ENCODE measurements around the gene VSX2. TPM values are rescaled to one million over a fixed set of nuclear protein-coding genes. Genes with fewer than 3 reads are reported as not detected.
"Not testable (repeated sequence)": the region's sequence is repeated elsewhere in the genome, so short reads cannot be mapped to it uniquely, and the experiment has no call there.

Gene VSX2
- polyA plus RNA-seq, 3 donors = 0.08 to 0.09 TPM; not detected in 1

DNA sequence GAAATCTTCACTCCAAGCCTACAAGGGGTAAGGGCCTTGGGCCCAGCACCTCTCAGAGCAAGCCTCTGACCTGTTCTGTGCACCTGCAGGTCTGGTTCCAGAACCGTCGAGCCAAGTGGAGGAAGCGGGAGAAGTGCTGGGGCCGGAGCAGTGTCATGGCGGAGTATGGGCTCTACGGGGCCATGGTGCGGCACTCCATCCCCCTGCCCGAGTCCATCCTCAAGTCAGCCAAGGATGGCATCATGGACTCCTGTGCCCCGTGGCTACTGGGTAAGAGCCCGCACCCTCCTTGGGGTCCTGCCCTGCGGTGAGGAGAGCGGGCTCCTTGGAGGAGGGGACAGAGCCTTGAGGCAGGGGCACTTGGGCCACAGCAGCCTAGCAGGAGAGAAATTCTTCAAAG, 20.3 kb downstream of the VSX2 start:
- DNase-seq = no peak

DNA sequence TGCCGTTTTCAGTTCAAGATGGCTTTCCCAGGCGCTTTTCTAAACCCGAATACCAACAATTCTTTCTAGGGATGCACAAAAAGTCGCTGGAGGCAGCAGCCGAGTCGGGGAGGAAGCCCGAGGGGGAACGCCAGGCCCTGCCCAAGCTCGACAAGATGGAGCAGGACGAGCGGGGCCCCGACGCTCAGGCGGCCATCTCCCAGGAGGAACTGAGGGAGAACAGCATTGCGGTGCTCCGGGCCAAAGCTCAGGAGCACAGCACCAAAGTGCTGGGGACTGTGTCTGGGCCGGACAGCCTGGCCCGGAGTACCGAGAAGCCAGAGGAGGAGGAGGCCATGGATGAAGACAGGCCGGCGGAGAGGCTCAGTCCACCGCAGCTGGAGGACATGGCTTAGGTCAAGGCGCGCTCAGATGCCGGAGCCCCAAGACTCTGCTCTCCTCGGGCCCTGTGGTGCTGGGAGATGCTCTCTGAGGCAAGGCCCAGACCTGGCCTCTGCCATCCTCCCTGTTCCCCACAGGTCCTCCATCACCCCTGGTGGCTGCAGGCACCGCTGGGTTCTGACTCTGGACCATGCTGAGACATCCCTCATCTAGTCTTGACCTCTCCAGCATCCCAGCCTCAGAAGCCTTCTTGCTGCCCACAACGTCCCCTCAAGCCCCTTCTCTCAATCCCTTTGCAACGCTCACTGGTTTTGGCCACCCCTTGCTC, 21.4 kb downstream of the VSX2 start:
- DNase-seq = no peak

DNA sequence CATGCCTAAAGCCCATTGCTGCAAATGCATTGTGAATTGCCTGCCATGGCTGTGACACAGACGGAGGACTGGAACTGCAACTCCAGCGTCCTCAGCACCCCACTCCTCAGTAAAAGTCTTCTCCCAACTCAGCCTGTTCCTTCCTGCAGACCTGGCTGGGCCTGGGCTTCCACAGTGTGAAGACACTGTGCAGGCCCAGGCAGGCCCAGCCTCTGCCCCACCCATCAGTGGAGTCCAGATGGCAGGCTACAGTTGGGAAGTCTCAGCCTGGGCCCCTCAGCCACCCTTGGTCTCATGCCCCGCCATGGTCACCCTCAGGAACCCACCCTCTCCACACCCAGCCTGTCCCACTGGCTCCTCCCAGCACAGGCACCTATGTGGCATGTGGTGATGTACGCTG, 22.0 kb downstream of the VSX2 start:
- DNase-seq = no peak

DNA sequence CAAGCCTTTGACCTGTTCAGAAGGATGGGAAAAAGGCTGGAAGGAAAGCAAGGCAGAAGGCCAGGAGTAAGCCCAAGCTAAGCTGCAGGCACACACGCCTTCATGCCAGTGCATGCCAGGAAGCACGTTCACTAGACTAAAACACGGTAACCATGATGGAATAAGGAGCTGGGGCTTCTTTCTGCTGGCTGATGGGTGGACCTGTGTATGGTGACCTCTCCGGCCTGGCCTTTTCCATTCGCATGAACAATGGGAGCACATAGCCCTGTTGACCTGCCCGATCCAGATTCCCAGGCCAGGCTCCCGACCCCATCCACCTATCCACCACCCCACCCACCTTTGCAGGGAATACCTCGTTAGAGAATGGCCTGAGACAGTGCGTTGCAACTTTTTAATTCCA, 22.8 kb downstream of the VSX2 start:
- DNase-seq = no peak

DNA sequence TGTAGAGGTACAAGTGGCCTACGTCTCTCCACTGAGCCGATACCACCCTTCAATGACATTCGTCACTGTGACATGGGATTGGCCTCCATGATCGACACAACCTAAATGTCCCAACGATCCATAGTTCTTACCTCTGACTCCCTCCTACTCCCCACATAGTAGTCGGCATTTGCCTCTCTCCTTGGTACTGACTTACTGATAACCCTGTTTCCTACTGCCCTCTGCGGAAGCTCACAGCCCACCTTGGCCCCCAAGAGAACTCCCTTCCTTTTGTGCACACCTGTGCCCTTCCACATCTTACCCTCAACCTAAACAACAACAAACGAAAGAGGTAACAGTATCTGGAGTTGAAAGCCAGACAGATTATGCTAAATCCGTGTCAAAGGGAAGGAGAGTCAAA, 23.9 kb downstream of the VSX2 start:
- no peak for DNase-seq

DNA sequence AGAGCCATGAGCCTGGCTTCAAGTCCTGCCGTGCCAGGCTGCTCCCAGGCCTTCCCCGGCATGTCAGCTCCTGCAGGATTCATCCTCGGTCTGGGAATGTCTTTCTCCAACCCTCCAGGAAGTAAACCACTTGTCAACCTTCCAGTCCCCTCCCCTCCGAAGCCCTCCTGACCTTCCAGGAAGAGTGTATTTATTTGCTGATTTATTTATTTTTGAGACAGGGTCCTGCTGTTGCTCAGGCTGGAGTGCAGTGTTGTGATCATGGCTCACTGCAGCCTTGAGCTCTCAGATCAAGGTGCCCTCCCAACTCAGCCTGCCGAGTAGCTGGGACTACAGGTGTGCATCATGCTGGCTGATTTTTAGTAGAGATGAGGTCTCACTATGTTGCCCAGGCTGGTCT, 24.7 kb downstream of the VSX2 start:
- no peak for DNase-seq

DNA sequence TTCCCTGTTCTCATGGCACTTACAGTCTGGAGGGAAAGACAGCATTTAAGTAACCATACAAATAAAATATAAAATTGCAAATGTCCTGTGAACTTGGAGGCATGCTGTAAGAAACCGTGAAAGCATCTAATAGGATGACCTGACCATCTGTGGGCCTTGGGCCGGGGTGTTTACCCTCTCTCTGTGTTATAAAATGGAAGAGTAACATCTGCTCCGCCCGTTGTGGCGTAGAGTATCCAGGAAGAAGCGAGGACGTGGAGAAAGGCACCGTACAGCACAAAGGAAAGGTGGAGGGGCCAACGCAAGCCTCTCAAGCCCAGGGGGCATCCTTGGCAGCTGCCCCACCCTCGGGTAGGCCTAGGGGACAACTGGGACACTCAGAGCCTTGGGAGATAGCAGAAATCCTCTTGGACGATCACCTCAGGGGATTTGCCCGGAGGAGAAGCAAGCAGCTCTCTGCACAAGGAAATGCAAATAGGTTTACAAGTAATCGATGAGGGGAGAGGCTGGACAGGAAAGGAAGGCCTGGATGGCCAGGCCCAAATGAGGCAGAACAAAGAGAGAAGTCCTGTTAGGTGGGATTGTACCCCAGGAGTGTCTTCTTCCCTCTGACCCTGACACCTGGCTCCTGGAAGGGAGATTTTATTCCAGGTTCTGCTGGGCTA, 26.2 kb downstream of the VSX2 start:
- no peak for DNase-seq

DNA sequence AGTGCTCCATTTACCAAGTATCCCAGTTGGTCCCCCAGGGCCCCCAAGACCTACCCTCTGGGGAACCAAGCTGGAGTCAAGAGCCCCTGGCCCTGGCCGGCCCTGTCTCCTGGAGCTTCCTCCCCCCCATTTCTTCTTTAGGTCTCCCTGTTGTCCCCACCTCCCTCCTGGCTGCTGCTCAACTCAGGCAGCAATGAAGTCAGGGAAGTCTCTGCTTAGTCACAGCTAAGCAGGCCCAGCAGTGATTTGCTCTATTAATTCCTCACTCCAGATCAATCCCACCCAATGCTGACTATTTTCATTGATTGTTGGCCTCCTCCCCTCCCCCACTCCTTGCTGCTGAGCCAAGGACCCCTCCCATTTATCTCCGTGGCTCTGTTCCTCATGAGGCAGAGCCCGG, 28.3 kb downstream of the VSX2 start:
- no peak for DNase-seq

DNA sequence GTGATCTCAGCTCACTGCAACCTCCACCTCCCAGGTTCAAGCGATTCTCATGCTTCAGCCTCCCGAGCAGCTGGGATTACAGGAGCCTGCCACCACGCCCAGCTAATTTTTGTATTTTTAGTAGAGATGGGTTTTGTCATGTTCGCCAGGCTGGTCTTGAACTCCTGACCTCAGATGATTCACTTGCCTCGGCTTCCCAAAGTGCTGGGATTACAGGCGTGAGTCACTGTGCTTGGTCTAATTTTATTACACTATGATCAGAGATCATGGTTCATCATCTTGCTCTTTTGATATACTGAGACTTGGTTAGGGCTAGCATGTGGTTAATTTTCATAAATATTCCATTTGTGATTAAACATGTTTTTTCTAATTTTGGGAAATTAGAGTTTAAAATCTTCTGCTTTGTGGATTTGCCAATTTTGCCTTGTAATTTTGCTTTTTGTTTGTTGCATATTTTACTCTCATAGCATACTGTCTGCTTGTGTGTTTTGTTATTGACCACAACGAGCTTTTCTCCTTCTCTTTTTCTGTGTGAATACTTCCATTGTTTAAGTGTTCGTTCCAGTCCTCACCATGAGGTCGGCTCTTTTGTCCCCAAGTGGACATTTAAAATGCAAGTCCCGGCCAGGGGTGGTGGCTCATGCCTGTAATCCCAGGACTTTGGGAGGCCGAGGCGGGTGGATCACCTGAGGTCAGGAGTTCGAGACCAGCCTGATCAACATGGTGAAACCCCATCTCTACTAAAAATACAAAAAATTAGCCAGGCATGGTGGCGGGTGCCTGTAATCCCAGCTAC, 31.3 kb downstream of the VSX2 start:
- not testable (repeated sequence) for DNase-seq

DNA sequence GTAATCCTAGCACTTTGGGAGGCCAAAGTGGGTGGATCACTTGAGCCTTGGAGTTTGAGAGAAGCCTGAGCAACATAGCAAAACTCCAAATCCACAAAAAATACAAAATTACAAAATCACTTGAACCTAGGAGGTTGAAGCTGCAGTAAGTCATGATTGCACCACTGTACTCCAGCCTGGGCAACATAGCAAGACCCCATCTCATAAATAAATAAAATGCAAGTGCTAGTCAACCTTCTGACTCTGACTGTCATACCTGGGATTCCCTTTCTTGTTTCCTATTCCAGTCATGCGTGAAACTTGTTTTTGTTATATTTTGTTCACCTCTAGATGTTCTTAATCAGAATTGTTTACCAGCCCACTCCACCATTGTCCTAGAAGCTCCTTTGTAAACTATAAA, 32.1 kb downstream of the VSX2 start:
- no peak for DNase-seq

DNA sequence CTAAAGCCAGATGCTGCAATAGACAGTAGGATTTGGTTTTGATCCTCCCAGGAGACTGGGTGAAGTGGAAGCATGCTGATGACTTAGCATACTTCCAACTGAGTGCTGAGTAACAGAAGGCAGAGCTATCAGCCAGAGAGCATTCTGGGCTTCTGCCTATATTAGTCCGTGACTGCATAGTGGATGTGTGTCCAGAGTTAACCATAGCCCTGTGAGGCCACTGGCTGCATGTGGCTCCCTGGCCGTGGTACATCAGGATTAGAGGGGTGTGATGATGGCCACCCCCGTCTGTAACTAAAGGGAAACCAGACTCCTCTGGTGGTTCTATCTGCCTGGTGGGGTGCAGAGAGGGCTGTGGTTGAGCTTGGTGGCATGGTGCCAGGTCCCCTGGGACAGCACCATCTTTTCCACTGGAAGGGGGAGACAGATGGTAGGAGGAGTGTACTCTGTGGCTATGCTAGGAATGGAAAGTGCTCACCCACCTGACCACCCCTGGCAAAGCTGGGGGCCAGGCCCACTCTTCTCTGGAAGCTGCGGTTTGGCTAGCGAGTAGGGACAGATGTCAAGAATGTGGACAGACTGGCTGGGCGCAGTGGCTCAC, 36.1 kb downstream of the VSX2 start:
- DNase-seq = no peak

DNA sequence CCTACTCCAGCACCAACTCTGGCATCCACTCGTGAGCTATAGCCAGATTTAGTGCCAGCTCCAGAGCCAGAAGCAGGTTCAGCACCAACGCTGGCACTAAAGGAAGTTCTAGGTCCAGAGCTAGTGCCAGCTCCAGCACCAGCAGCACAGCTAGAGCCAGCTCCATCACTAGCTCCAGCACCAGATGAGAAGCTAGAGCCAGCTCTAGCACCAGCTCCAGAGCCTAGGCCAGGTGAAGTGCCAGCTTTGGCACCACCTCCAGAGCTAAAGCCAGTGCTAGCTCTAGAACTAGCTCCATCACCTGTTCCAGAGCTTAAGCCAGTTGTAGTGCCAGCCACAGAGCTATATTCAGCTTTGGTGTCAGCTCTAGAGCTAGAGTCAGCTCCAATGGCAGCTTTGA, 38.8 kb downstream of the VSX2 start:
- DNase-seq = no peak

DNA sequence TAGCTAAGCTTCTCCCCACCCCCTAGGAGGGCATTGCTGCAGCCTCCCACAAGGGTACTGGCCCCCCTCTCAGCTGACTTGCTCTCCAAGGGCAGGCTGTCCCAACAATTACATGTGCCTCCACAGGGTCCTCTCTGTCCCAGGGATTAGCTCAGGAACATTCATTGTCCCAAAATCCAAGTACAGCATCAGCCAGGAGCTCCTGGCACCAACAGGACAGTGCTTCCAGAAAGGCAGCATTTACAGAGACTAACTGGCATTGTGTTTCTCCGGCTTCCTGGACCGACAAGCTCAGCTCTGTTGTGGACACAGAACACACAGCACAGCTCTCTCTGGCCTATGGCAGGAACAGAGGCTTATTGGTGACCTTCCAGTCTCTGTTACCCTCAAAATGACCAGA, 41.8 kb downstream of the VSX2 start:
- no peak for DNase-seq

DNA sequence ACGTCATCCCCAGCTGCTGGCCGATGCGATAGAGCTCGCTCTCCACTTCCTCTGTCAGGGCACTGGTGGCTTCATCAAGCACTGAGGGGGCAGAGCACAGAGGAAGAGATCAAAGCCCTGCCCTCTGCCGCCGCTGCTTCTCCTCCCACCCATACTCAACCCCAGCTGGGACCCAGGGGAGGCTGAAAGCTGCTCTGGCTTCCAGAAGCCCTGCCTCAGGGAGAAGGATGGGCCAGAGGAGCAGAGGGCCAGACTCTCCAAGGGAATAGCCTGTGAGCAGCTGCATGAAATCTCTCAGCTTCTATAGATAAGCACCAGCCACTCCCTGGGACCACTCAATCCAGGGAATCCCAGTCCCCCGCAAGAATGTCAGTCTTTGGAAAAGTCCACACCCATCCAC, 47.5 kb downstream of the VSX2 start:
- no peak for DNase-seq

DNA sequence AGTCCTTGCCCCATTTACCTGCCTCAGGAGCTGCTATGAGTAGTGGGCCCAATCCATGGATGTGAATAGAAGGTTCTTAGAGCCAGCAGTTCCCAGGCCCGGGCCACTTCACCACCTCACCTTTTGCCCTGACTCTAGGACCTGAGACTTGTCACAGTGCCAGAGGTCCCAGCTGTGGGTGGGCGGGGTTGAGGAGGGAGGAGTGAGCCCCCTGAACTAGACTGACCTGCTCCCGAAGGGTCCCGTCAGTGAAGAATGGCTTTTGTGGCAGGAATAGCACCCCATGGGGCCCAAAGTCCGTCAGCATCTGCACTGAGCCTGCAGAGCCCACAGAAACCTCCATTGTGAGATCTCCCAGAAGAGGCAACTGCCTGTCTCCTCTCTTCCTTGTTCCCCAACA, 50.6 kb downstream of the VSX2 start:
- no peak for DNase-seq

DNA sequence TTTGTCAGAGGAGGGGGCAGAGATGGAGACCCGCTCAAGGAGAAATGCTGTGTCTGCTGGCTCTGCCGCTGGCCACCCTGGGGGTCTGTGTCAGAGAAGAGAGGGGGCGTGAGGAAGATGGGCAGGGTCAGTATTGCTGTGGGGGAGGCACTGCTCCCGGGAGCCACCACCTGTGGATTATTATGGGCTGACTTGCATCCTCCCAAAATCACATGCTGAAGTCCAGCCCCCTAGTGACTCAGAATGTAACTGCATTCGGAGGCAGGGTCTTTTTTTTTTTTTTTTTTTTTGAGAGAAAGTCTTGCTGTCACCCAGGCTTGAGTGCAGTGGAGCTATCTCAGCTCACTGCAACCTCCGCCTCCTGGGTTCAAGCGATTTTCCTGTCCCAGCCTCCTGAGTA, 51.2 kb downstream of the VSX2 start:
- no peak for DNase-seq

DNA sequence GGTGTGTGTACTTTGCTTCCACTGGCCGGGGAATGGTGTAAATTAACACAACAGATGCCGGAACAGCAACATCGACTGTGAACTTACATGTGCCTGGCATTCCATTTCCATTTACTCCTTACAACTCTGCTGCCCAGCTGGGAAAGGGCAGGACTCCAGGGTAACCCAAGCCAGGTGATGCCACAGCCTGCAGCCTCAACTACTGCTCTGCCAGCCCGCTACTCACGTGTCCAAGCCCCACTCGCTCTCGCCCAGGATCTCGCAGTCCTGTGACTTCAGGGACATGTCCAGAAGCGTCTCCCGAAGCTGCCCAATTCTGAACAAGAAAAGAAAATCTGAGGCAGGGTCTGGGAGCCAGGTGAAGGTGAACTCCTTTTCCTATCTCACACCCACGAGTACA, 52.8 kb downstream of the VSX2 start:
- no peak for DNase-seq

DNA sequence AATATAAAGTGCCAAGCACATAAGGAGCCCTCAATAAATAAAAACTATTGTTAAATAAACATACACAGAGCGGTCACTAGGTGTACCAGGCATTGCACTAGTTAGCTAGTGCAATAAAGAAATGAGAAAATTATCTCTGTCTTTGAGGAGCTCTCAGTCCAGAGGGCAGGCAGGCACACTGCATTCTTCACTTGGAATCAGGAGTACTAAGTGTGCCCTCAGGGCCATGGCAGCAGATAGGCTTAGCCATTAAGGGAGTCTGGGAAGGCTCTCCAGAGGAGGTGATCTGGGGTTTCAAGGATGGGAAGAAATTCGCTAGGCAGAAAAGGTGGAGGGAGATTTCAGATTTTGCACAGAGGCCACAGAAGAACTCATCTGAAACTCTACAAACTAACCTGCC, 54.4 kb downstream of the VSX2 start:
- no peak for DNase-seq

DNA sequence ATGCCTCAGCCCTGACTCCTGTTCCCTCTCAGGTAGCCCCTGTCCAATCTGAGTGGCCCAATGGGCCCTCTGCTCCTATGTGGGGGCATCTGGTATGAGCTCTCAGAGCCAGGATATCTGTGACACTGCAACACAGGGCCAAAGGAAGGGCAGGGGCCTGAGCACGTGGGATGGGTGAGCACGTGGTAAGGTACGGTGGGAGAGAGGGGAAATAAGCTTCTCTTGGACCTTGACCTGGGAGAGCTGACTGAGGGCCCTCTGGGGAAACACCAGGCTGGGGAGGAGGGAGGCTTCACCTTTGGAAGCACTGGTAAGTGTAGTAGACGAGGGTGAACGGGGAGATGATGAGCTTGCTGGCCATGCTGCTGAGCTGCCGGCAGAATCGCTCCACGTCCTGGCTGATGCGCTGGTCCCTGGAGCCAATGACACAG, 56.8 kb downstream of the VSX2 start:
- DNase-seq = no peak

DNA sequence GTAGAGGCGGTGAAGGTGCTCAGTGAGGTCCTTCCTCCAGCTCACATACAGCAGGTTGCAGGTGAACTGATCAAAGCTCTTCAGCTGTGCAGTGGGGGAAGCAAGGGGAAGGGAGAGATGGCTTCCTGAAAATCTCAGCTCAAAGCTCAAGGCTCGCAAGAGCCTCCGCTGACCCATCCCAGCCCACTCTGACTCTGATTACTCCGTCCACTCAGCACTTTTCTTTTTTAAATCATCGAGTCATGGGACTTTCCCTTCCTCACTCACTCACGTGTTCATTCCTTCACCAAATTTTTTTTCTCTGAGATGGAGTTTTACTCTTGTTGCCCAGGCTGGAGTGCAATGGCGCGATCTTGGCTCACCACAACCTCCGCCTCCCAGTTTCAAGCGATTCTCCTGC, 58.7 kb downstream of the VSX2 start:
- DNase-seq = no peak

DNA sequence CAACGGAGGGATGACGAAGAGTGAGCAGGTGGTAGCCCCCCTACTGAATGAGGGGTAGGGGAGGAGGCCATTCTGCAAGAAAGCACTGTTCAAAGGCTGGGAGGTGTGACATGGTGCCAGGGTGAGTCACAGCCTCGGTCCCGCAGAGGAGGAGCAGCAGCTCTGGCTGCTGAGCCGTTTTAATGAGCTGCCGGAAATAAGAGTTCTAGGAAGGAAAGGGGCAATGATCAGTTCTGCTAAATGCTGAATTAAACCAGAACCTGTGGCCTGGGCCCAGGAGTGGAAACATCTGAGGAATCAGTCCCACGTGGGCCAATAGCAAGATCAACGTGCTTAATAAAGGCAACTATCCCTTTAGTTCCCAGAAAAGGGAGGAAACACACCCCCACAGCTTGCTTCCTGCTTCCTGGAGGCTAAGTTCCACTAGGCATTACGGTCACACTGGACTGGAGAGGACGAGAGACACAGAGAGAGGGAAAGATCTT, 59.9 kb downstream of the VSX2 start:
- no peak for DNase-seq

DNA sequence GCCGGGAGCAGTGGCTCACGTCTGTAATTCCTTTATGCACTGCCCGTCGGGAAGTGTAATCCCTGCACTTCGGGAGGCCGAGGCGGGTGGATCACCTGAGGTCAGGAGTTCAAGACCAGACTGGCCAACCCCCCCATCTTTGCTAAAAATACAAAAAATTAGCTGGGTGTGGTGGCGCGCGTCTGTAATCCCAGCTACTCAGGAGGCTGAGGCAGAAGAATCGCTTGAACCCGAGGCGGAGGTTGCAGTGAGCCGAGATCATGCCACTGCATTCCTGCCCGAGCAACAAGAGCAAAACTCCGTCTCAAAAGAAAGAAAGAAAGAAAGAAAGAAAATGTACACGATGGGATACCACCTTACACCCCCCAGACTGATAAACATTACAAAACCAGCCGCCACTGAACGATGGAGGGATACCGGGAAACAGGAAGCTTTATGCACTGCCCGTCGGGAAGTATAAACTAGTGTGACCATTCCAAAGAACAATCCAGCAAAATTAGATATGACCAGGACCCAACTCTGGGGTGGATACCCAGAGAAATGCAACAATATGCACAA, 62.4 kb downstream of the VSX2 start:
- DNase-seq = no peak

Data from renal pelvis (tissue), 4 donors.